ENCODE results near the gene LIMS2. TPM values are rescaled to one million over a fixed set of nuclear protein-coding genes. Genes with fewer than 3 reads are reported as not detected.
A peak's percentile ranks its signal among the peaks of the same experiment; 100 is the strongest.

The LIMS2 gene
- total RNA-seq, 4 donors from 2014 or later, result 86.1 to 111 (median 98.1) TPM

DNA sequence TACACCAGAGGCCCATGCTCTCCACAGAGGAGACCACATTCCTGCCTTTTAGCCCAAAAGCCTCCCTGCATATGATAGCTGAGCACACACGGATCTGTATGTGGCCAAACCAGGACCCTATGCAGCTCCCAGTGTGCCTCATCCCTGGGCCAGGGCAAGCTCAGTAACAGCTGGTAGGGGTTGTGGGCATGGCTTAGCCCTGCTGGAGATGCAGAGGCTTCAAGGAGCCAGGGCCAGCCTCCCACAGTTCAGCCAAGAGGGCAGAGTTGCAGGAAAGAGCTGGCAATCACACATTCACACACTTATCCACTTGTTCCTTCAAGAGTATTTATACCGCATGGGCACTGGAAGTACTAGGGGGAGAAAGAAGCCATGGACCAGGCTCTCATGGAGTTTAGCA is 1.6 kb upstream of the LIMS2 start:
- TF ChIP-seq, protein P1, sequence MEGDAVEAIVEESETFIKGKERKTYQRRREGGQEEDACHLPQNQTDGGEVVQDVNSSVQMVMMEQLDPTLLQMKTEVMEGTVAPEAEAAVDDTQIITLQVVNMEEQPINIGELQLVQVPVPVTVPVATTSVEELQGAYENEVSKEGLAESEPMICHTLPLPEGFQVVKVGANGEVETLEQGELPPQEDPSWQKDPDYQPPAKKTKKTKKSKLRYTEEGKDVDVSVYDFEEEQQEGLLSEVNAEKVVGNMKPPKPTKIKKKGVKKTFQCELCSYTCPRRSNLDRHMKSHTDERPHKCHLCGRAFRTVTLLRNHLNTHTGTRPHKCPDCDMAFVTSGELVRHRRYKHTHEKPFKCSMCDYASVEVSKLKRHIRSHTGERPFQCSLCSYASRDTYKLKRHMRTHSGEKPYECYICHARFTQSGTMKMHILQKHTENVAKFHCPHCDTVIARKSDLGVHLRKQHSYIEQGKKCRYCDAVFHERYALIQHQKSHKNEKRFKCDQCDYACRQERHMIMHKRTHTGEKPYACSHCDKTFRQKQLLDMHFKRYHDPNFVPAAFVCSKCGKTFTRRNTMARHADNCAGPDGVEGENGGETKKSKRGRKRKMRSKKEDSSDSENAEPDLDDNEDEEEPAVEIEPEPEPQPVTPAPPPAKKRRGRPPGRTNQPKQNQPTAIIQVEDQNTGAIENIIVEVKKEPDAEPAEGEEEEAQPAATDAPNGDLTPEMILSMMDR (IDR thresholded peaks at IDR 0.05), result no peak
- TF ChIP-seq EP300 (IDR thresholded peaks at IDR 0.05), result no peak
- no peak for TF ChIP-seq POLR2A (IDR thresholded peaks at IDR 0.05)
- DNase-seq (ENCODE audit: low spot score in 2 of 2), result no peak
- Histone ChIP-seq H3K9me3 (no peaks in the 10 kb centered on the region), H3K4me3 (no peak overlapping the region), H3K27ac (peak overlapping the region in 1 of 4 donors; percentile 90), H3K27me3 (no peaks in the 10 kb centered on the region), H3K4me1 (peaks cover 0 to 60% (median 15%) of the 10 kb centered on the region in 4 donors), H3K36me3 (no peaks in the 10 kb centered on the region)
- 66 to 74% methylated on average over 2 of the region's 2 CpGs for WGBS, 2 donors

DNA sequence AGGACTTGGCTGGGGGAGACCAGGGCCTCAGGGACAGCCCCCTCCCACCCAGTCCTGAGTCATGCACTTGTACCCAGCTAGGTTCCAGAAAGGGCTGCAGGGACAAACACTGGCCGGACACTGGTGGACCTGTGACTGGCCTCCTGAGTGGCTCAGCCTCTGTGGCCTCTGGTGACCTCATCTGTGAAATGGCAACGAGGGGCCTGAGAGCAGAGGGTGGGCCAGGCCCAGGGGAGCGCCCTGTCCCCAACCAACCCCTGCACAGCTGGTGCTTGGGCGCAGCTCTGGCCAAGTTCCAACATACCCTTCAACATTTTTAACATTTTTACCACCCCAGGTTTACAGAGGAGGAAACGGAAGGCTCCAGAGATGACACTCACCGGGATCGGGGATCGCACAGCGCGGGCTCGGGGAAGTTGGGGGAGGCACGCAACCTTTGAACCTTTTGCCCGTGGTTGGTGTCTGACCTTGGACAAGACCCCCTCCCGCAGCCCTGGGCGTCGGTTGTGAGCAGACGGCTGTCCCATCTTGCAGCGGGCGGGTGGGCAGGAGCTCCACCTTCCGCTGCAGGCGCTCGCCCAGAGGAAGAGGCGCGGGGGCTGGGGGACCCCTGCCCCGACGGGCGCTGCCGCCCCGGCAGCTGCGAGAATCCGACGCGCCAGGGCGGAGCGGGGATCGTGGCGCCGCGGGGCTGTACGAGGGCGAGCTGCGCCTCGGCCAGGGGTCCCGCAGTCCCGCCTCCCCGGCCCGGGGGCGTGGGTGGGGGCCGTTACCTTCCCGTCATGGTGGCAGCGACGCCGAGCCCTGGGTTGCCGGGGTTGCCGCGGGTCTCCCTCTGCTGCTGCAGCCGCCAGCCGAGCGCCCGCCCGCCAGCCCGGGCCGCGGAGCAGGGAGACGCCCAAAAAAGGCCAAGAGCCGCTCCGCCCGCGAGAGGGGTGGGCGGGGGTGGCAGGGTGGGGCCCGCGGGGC is 805 bp downstream of the LIMS2 start:
- WGBS, 2 donors, result 3 to 8% methylated on average over 13 to 33 of the region's 72 CpGs
- Histone ChIP-seq H3K4me3 (peak overlapping the region; percentile 61 to 80 (median 75)), H3K4me1 (peaks cover 0 to 47% (median 9%) of the 10 kb centered on the region in 4 donors), H3K36me3 (no peaks in the 10 kb centered on the region), H3K27ac (peak overlapping the region; percentile 85 to 90 (median 90)), H3K9me3 (no peaks in the 10 kb centered on the region), H3K27me3 (no peaks in the 10 kb centered on the region)
- no peak for DNase-seq (ENCODE audit: low spot score in 2 of 2)
- TF ChIP-seq EP300 (IDR thresholded peaks at IDR 0.05) (peak in 1 of 2 donors; percentile 6), POLR2A (IDR thresholded peaks at IDR 0.05) (peak in 1 of 2 donors; percentile 14)
- TF ChIP-seq, protein P1 (IDR thresholded peaks at IDR 0.05), result no peak

DNA sequence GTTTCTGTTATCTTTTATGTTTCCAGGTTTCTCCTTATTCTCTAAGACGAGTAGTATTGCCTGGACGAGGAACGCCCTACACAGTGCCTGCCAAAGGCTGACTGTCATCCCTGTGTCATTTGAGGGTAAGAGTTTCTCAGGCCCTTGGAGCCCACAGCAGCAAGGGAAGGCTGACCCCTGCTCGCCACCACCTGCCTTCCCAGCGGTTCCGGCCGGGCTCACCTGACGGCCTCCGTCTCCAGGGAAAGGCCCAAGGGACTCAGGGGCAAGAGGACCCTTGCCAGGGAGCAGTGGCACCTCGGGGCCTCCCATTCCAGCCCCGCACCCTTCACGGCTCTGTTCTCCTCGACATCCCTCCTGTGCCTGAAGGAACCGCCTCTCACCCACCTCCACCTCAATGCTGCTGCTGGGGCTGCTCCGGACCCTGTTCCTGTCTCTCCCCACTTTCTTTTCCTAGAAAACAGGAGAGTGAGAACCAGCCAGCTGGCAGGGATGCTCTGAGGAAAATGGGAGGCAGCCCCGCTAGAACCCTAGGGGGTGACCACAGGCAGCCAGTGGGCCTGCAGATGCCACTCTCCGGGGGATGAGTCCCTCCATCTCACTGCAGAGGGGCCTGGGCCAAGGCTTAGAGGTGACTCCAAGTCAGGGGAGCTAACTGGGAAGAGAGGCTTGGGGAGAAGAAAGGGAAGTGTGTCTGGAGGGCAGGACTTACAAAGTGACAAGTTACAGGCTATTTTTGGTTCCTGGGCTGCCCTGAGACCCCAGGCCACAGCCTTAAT is 1.9 kb downstream of the LIMS2 start:
- Histone ChIP-seq H3K27me3 (no peaks in the 10 kb centered on the region), H3K9me3 (no peaks in the 10 kb centered on the region), H3K36me3 (no peaks in the 10 kb centered on the region), H3K4me3 (peak overlapping the region; percentile 61 to 80 (median 75)), H3K4me1 (peaks cover 0 to 47% (median 9%) of the 10 kb centered on the region in 4 donors), H3K27ac (peak overlapping the region; percentile 85 to 90 (median 90))
- TF ChIP-seq, protein P1 (IDR thresholded peaks at IDR 0.05), result no peak
- TF ChIP-seq POLR2A (IDR thresholded peaks at IDR 0.05) (no peak), EP300 (IDR thresholded peaks at IDR 0.05) (no peak)
- DNase-seq (ENCODE audit: low spot score in 2 of 2), result no peak
- 68 to 70% methylated on average over 16 to 17 of the region's 17 CpGs for WGBS, 2 donors

DNA sequence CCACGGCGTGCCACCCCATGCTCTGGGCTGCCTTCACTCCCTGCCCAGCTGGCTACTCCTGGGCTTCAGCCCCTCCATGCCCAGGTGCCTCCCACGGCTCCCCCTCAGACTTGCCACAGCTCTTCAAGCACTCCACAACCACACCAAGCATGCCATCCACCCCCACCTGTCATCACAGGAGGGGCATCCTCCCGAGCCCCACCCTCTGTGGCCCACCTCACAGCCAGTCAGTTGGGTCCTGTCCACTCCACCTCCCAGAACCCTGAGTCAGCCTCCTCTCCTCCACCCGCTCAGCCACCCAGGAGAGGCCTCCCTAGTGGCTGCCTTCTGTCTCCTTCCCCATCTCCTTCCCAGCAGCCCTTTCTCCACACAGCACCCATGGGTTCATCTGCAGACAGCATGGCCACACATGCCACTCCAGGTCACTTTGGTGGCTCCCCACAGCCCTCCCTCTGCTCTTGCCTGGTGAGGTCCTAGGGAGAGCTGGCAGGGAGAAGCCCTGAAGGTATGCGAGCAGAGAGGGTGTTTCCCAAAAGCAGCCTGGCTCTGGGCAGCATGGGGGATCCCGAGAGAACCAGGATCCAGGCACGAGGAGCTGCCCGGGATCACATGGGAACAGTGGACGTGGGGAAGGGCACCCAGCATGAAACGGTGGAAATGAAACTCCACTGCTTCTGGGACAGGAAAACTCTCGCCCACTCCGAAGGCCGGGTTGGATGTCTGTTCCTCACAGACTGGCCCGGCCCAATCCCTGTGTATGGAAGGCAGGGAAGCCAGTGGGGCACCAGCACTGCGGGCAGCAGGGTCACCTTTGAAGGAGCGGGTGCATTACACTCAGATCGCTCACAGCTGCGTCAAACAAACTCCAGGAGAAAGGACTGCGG is 2.7 kb downstream of the LIMS2 start:
- TF ChIP-seq, protein P1 (IDR thresholded peaks at IDR 0.05), result no peak
- TF ChIP-seq POLR2A (IDR thresholded peaks at IDR 0.05) (no peak), EP300 (IDR thresholded peaks at IDR 0.05) (peak in 1 of 2 donors; percentile 49)
- Histone ChIP-seq H3K9me3 (peaks cover 0 to 7% (median 0%) of the 10 kb centered on the region in 4 donors), H3K4me1 (peaks cover 0 to 47% (median 9%) of the 10 kb centered on the region in 4 donors), H3K36me3 (no peaks in the 10 kb centered on the region), H3K4me3 (peak overlapping the region in 2 of 4 donors; percentile 73 to 80), H3K27me3 (no peaks in the 10 kb centered on the region), H3K27ac (peak overlapping the region in 3 of 4 donors; percentile 90)
- WGBS, 2 donors, result 58 to 67% methylated on average over 19 to 20 of the region's 20 CpGs
- DNase-seq (ENCODE audit: low spot score in 2 of 2), result no peak

All from tibial nerve (tissue), 4 donors.